ENCODE measurements around the gene TTI1. TPM values are rescaled to one million over a fixed set of nuclear protein-coding genes. Genes with fewer than 3 reads are reported as not detected.

TTI1 gene
- total and polyA plus RNA-seq, 9 of the 15 experiments (the other 6 are each of a cell fraction or from before 2014, with no cell fraction given) = 9.8 to 55.1 (median 39.4) TPM

DNA sequence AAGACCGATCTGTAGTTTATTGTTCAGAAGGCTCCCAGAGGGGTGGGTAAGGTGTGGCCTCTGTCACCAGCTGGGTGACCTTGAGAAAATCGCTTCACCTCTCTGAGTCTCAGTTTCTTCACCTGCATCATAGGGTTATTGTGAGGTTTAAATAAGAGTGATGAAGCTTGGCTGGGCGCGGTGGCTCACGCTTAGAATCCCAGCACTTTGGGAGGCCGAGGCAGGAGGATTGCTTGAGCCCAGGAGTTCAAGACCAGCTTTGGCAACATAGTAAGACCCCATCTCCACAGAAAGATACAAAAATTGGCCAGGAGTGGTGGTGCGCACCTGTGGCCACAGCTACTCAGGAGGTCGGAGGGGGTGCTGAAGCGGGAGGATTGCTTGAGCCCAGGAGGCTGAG is 94.3 kb downstream of the TTI1 start (continued):
- no peak for TF ChIP-seq SMC3 (conservative IDR thresholded peaks at IDR 0.05; ENCODE audit: insufficient read depth, low read depth, low read length)
- TF ChIP-seq ZFP30 (CRISPR knock-in tag; IDR thresholded peaks at IDR 0.05; ENCODE audit: borderline replicate concordance) = no peak
- no peak for TF ChIP-seq ATF6 (CRISPR knock-in tag; IDR thresholded peaks at IDR 0.05)
- no peak for TF ChIP-seq STAT5A (IDR thresholded peaks at IDR 0.05; ENCODE audit: borderline replicate concordance, low read length)

DNA sequence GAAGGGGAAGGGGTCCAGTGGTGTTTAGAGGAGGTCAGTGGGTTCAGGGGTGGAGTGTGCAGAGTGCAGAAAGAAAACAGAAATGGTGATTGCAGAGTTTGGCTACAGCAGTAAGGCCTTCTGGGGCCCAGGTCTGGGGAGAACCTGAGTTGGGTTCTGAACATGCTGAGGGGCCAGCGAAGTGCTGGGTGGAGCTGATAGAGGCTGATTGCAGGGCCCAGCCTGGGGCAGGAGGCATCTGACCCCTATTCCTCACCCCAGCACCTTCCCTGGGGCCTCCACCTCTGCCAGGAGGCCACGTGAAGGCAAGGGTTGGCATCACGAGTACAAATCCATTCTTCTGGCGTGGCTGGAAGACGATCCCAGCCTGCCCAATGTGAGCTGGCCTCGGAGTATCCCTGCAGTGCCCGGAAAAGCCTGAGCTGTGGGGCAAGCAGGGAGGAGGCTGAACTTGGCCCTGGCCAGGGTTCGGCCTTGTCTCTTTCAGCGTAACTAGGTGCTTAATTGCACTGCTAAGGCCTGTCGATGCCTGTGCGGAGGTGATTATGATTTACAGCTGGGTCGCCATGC is 95.0 kb downstream of the TTI1 start:
- H3K27me3 ChIP-seq (ENCODE audit: control insufficient read depth in 2 of 2, insufficient read depth in 2 of 2, low read length in 2 of 2) = peaks cover 18 to 60% of the 10 kb centered on the region in 2 experiments
- no peaks in the 10 kb centered on the region for H3K36me3 ChIP-seq (ENCODE audit: control insufficient read depth, insufficient read depth, low read length)
- ChIA-PET POLR2A (no interaction called here), CTCF (ENCODE audit: low intra/inter-chr PET ratio) (no interaction called here)
- WGBS (ENCODE audit: insufficient coverage, low coverage, missing lambda C conversion rate) = 20% methylated on average over 12 of the region's 12 CpGs
- FAIRE-seq (no peak), DNase-seq (ENCODE audit: extremely low read depth in 1 of 4, low spot score in 3 of 4) (no peak), ATAC-seq (no peak)
- H3K79me2 ChIP-seq (ENCODE audit: control insufficient read depth, insufficient read depth, low read length) = no peaks in the 10 kb centered on the region
- no peaks in the 10 kb centered on the region for H4K20me1 ChIP-seq (replicated peaks; ENCODE audit: control insufficient read depth, insufficient read depth, low read length)
- intact Hi-C loops (cut with micrococcal nuclease) = no loop called here
- in situ Hi-C loops (cut with MboI) = no loop called here
- no TSS peak for BruUV-seq (replicated peaks)
- no peak overlapping the region for H3K4me2 ChIP-seq (ENCODE audit: insufficient read depth, low read length)
- H2AFZ ChIP-seq (ENCODE audit: low read depth, low read length) = no peak overlapping the region
- H3K4me1 ChIP-seq (replicated peaks in 1 of 2; ENCODE audit: control insufficient read depth in 2 of 2, insufficient read depth in 2 of 2, low read length in 2 of 2) = peaks cover 3 to 6% of the 10 kb centered on the region in 2 experiments; a peak in 3 of 5 replicates
- H3K9me3 ChIP-seq (replicated peaks; ENCODE audit: control insufficient read depth, insufficient read depth, low read depth, low read length) = no peaks in the 10 kb centered on the region
- H3K9me1 ChIP-seq (ENCODE audit: control insufficient read depth, insufficient read depth, low read length) = no peaks in the 10 kb centered on the region
- H3K4me3 ChIP-seq = no peak overlapping the region
- no peak overlapping the region for H3K9ac ChIP-seq (ENCODE audit: insufficient read depth in 1 of 2, low read depth in 2 of 2, low read length in 2 of 2)
- no peak overlapping the region for H3K27ac ChIP-seq (ENCODE audit: extremely low read depth, low read depth, low read length)
- TF ChIP-seq, protein P1, sequence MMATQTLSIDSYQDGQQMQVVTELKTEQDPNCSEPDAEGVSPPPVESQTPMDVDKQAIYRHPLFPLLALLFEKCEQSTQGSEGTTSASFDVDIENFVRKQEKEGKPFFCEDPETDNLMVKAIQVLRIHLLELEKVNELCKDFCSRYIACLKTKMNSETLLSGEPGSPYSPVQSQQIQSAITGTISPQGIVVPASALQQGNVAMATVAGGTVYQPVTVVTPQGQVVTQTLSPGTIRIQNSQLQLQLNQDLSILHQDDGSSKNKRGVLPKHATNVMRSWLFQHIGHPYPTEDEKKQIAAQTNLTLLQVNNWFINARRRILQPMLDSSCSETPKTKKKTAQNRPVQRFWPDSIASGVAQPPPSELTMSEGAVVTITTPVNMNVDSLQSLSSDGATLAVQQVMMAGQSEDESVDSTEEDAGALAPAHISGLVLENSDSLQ (IDR thresholded peaks at IDR 0.05) = no peak
- TF ChIP-seq SRSF7 (optimal IDR thresholded peaks at IDR 0.05; ENCODE audit: low read depth, low read length) = no peak
- TF ChIP-seq, protein P2, sequence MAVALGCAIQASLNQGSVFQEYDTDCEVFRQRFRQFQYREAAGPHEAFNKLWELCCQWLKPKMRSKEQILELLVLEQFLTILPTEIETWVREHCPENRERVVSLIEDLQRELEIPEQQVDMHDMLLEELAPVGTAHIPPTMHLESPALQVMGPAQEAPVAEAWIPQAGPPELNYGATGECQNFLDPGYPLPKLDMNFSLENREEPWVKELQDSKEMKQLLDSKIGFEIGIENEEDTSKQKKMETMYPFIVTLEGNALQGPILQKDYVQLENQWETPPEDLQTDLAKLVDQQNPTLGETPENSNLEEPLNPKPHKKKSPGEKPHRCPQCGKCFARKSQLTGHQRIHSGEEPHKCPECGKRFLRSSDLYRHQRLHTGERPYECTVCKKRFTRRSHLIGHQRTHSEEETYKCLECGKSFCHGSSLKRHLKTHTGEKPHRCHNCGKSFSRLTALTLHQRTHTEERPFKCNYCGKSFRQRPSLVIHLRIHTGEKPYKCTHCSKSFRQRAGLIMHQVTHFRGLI (CRISPR knock-in tag; IDR thresholded peaks at IDR 0.05) = no peak
- TF ChIP-seq PHTF2 (CRISPR knock-in tag; IDR thresholded peaks at IDR 0.05) = no peak
- TF ChIP-seq, protein P3, sequence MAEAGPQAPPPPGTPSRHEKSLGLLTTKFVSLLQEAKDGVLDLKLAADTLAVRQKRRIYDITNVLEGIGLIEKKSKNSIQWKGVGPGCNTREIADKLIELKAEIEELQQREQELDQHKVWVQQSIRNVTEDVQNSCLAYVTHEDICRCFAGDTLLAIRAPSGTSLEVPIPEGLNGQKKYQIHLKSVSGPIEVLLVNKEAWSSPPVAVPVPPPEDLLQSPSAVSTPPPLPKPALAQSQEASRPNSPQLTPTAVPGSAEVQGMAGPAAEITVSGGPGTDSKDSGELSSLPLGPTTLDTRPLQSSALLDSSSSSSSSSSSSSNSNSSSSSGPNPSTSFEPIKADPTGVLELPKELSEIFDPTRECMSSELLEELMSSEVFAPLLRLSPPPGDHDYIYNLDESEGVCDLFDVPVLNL (CRISPR knock-in tag; IDR thresholded peaks at IDR 0.05; ENCODE audit: low read depth) = no peak
- TF ChIP-seq HNRNPUL1 (IDR thresholded peaks at IDR 0.05; ENCODE audit: low read length) = no peak
- no peak for TF ChIP-seq BRF1 (IDR thresholded peaks at IDR 0.05; ENCODE audit: borderline replicate concordance, extremely low read depth, insufficient read length)
- TF ChIP-seq BRCA1 (IDR thresholded peaks at IDR 0.05) = no peak
- TF ChIP-seq BRCA1 (CRISPR knock-in tag; IDR thresholded peaks at IDR 0.05) = no peak
- TF ChIP-seq NBN (IDR thresholded peaks at IDR 0.05; ENCODE audit: low read depth) = no peak
- no peak for TF ChIP-seq ZBTB7A (IDR thresholded peaks at IDR 0.05; ENCODE audit: borderline replicate concordance, control insufficient read depth, low read depth, low read length)
- no peak for TF ChIP-seq CBFB (CRISPR knock-in tag; IDR thresholded peaks at IDR 0.05)
